K562 (cell line): ENCODE results near the gene WASL. TPM values are rescaled to one million over a fixed set of nuclear protein-coding genes. Genes with fewer than 3 reads are reported as not detected.
A peak's percentile ranks its signal among the peaks of the same experiment; 100 is the strongest.

Experiments used
- ATAC-seq: fragments of 200-7000 bp; cut with Tn5 transposase; 3 replicates; pipeline ENCODE4 v1.9.1; 2020; ENCODE audit warnings: moderate library complexity
- BruUV-seq: library from RNA; stranded (reverse); fragments of 400-500 nt; replicated peaks from 2 replicates; lab custom pipeline; 2021; lab: Mats Ljungman, UMichigan
- CTCF ChIA-PET: fragments of 300-600 bp; formaldehyde crosslinking; extraction: SDS; loops from one replicate; lab custom pipeline; 2021; ENCODE audit warnings: low intra/inter-chr PET ratio; lab: Yijun Ruan, JAX
- POLR2A ChIA-PET: fragments of 300-600, 350-650 bp; sonication (Branson Sonifier 250); formaldehyde crosslinking; extraction: SDS; loops from one replicate; lab custom pipeline; 2021; ENCODE audit warnings: antibody characterized with exemption, inconsistent platforms; lab: Yijun Ruan, JAX
- DNase-seq, 4 experiments: peaks; one replicate each; pipeline versions ENCODE4 v3.0.0 to v3.0.0-alpha.2; 2011 to 2018; ENCODE audit warnings: low spot score in 3 of 4, mixed read lengths in 3 of 4; ENCODE audit errors: extremely low read depth in 1 of 4
- FAIRE-seq: peaks from 2 replicates; lab custom pipeline; 2011; peaks lifted over from hg19 to GRCh38; lab: Jason Lieb, UNC
- H2AFZ ChIP-seq: 2 replicates; pipeline ENCODE4 v1.6.0; 2011; ENCODE audit warnings: low read depth, low read length, control low read depth, inconsistent platforms
- H3K27ac ChIP-seq: fragments of 200-600 bp; 3 replicates; pipeline ENCODE4 v1.8.0; 2011; ENCODE audit warnings: low read depth, mild to moderate bottlenecking, control low read depth, inconsistent platforms, low read length, moderate library complexity, mixed read lengths; ENCODE audit errors: extremely low read depth
- H3K27me3 ChIP-seq, 2 experiments: fragments of 300-600 bp in 1 of 2; 2 replicates in 1 of 2; 3 replicates in 1 of 2; pipeline versions ENCODE4 v1.6.0 to v1.8.0; 2011; ENCODE audit warnings: inconsistent platforms in 2 of 2, low read length in 2 of 2, mild to moderate bottlenecking in 1 of 2, mixed read lengths in 1 of 2, moderate library complexity in 1 of 2; ENCODE audit not compliant: control insufficient read depth in 2 of 2, insufficient read depth in 2 of 2
- H3K36me3 ChIP-seq: fragments of 300-600 bp; 3 replicates; pipeline ENCODE4 v1.8.0; 2011; ENCODE audit warnings: mild to moderate bottlenecking, low read length, inconsistent platforms; ENCODE audit not compliant: control insufficient read depth, insufficient read depth
- H3K4me1 ChIP-seq, 2 experiments: fragments of 200-600 bp in 1 of 2; replicated peaks in 1 of 2; 2 replicates in 1 of 2; 3 replicates in 1 of 2; pipeline versions ENCODE4 v1.5.1 to v1.8.0; 2011; ENCODE audit warnings: inconsistent platforms in 2 of 2, low read length in 2 of 2, mild to moderate bottlenecking in 1 of 2, mixed read lengths in 1 of 2, moderate library complexity in 1 of 2; ENCODE audit not compliant: control insufficient read depth in 2 of 2, insufficient read depth in 2 of 2
- H3K4me2 ChIP-seq: 2 replicates; pipeline ENCODE4 v1.6.1; 2011; ENCODE audit warnings: low read length, control low read depth, inconsistent platforms, mixed read lengths; ENCODE audit not compliant: insufficient read depth
- H3K4me3 ChIP-seq: fragments of 200-600 bp; sonication (generic), shearing (Covaris generic); 2 replicates; pipeline ENCODE4 v1.5.1; 2016; ENCODE audit warnings: control low read depth, inconsistent platforms
- H3K79me2 ChIP-seq: fragments of 200-600 bp; 3 replicates; pipeline ENCODE4 v1.8.0; 2011; ENCODE audit warnings: low read length, inconsistent platforms; ENCODE audit not compliant: control insufficient read depth, insufficient read depth
- H3K9ac ChIP-seq, 2 experiments: 2 replicates each; pipeline versions ENCODE4 v1.6.0 to v1.6.1; 2011; ENCODE audit warnings: low read depth in 2 of 2, low read length in 2 of 2, control low read depth in 1 of 2, inconsistent platforms in 1 of 2, mild to moderate bottlenecking in 1 of 2, mixed read lengths in 1 of 2; ENCODE audit not compliant: insufficient read depth in 1 of 2
- H3K9me1 ChIP-seq: one replicate; pipeline ENCODE4 v1.6.0; 2011; ENCODE audit warnings: inconsistent platforms, mild to moderate bottlenecking, low read length, moderate library complexity; ENCODE audit not compliant: control insufficient read depth, insufficient read depth
- H3K9me3 ChIP-seq: replicated peaks from 2 replicates; pipeline ENCODE4 v1.5.1; 2011; ENCODE audit warnings: low read depth, low read length, inconsistent platforms; ENCODE audit not compliant: control insufficient read depth, insufficient read depth
- H4K20me1 ChIP-seq: replicated peaks from 2 replicates; pipeline ENCODE4 v1.6.1; 2011; ENCODE audit warnings: low read length, inconsistent platforms, mixed read lengths; ENCODE audit not compliant: control insufficient read depth, insufficient read depth
- JUND ChIP-seq, 2 experiments: IDR thresholded peaks; 2 replicates in 1 of 2; 3 replicates in 1 of 2; pipeline ENCODE4 v1.6.1; 2011; ENCODE audit warnings: borderline replicate concordance in 2 of 2, low read depth in 2 of 2, low read length in 2 of 2, improper control_type of control experiment in 1 of 2, missing biosample characterization in 1 of 2, missing genetic modification characterization in 1 of 2, missing genetic modification reagents in 1 of 2
- KLF6 ChIP-seq: fragments of 250-450 bp; sonication (Bioruptor Pico); IDR thresholded peaks from 2 replicates; pipeline ENCODE4 v1.4.0; 2020; ENCODE audit warnings: mild to moderate bottlenecking, moderate library complexity, borderline replicate concordance
- MXI1 ChIP-seq: IDR thresholded peaks from 2 replicates; pipeline ENCODE4 v1.6.1; 2011; ENCODE audit warnings: low read depth, mild to moderate bottlenecking, improper control_type of control experiment, low read length
- NFATC3 ChIP-seq: fragments of 450-650 bp; IDR thresholded peaks from 2 replicates; pipeline ENCODE4 v1.6.1; 2017; ENCODE audit warnings: mild to moderate bottlenecking
- NR2C1 ChIP-seq, 2 experiments: fragments of 450-650 bp; IDR thresholded peaks; 2 replicates each; pipeline ENCODE4 v1.6.1; 2017; ENCODE audit warnings: mild to moderate bottlenecking in 2 of 2, antibody characterized with exemption in 1 of 2, inconsistent platforms in 1 of 2, missing compliant biosample characterization in 1 of 2, missing genetic modification characterization in 1 of 2
- REST ChIP-seq, 2 experiments: fragments of 450-650 bp; formaldehyde crosslinking in 1 of 2; IDR thresholded peaks; 2 replicates each; pipeline versions ENCODE4 v1.4.0 to v1.6.1; 2014 to 2020; ENCODE audit warnings: mild to moderate bottlenecking in 2 of 2, borderline replicate concordance in 1 of 2, low read depth in 1 of 2
- RNF2 ChIP-seq: sonication (generic); IDR thresholded peaks from 2 replicates; pipeline ENCODE4 v1.6.1; 2016
- SAP30 ChIP-seq: fragments of 200-600 bp; sonication (generic); IDR thresholded peaks from 2 replicates; pipeline ENCODE4 v1.6.1; 2012; ENCODE audit warnings: borderline replicate concordance, low read depth, mild to moderate bottlenecking, moderate library complexity, low read length, control low read depth, inconsistent platforms; ENCODE audit not compliant: insufficient read depth, poor library complexity, severe bottlenecking
- TFAM ChIP-seq: fragments of 250-450 bp; sonication (Bioruptor Pico); conservative IDR thresholded peaks from 2 replicates; pipeline ENCODE4 v1.5.0; 2021; ENCODE audit warnings: mild to moderate bottlenecking, moderate library complexity
- ZNF347 ChIP-seq: fragments of 450-650 bp; formaldehyde crosslinking; IDR thresholded peaks from 2 replicates; pipeline ENCODE4 v1.4.0; 2020; ENCODE audit warnings: low read depth, mild to moderate bottlenecking, moderate library complexity
- ZNF507 ChIP-seq: conservative IDR thresholded peaks from 2 replicates; pipeline ENCODE4 v1.6.1; 2017; ENCODE audit warnings: missing genetic modification characterization, missing compliant biosample characterization
- WGBS: fragments of 100-300 bp; shearing (Covaris generic); methylation state at CpG from one replicate; pipeline ENCODE4 v1.1.6; 2016; ENCODE audit warnings: low coverage, mixed read lengths; ENCODE audit not compliant: insufficient coverage; ENCODE audit errors: missing lambda C conversion rate; 5-methylcytosine and 5-hydroxymethylcytosine counted together
- in situ Hi-C: fragments of 300-500 bp; cut with MboI; formaldehyde crosslinking; loops from 4 replicates; pipeline ENCODE4 v1.15.0; 2018; ENCODE audit warnings: inconsistent platforms, mixed read lengths
- intact Hi-C: fragments of 100-400 bp; cut with micrococcal nuclease; formaldehyde crosslinking; loops from 2 replicates; pipeline ENCODE4 v1.14.2; 2022
- polyA plus RNA-seq, 8 experiments: library from polyadenylated mRNA; depleted of rRNA in 4 of 8; stranded (reverse) in 5 of 8; unstranded in 3 of 8; fragments of >200 nt; fragmentation: Nextera tagmentation in 2 of 8; fragmentation: Illumina TruSeq in 1 of 8; extraction: Ambion mirVana in 2 of 8; extraction: Trizol in 1 of 8; gene quantifications; 2 replicates each; pipeline versions ENCODE4 v1.2.1 to v1.2.3, GENCODE V29; 2011 to 2014; ENCODE audit warnings: inconsistent platforms in 1 of 8, missing spikeins in 1 of 8
- total RNA-seq, 7 experiments: library from RNA; depleted of rRNA in 6 of 7; stranded (reverse); fragments of >200 nt in 6 of 7; fragmentation: Illumina TruSeq in 2 of 7; extraction: Trizol in 2 of 7; gene quantifications; 2 replicates each; pipeline versions ENCODE4 v1.2.1 to v1.2.3, GENCODE V29; 2011 to 2021; ENCODE audit warnings: low replicate concordance in 1 of 7

The WASL gene
- total and polyA plus RNA-seq, 9 of the 15 experiments (the other 6 are each of a cell fraction or from before 2014, with no cell fraction given), result 3.2 to 13.9 (median 8.3) TPM

DNA sequence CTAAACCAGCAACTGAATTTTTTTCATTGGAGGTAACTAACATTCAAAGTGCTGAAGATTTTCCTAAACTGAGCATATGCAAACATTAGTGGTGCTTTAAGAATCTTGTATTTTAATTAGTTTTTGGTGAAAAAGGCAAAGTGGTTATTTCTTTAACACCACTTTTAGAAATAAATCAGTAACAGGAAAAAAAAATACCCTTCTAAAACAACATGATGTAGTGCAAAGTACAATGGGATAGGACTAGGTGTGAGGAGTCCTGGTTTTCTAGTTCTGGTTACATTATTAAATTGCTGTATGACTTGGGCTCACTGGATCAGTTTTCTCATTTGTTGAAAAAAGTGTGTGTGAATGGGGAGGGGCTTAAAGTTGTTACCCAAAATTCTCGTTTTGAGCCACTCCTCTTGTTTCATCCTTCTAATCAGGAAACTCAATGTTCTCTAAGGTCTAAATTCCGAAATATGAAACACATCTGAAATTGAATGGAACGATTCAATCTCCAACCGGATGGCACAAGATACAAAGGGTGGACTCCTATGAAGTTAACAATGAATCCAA, 1.8 kb downstream of the WASL start:
- peaks cover 99% of the 10 kb centered on the region for H3K79me2 ChIP-seq
- POLR2A ChIA-PET, result interaction anchor here (1.0 to 1.4 kb wide), 2 partner anchors 18 to 26 kb away, joined by 4 to 5 read pairs; no protein-coding TSS in a partner anchor
- H3K27me3 ChIP-seq, result no peaks in the 10 kb centered on the region
- CTCF ChIA-PET, result no interaction called here
- 2% methylated on average over 4 of the region's 4 CpGs for WGBS
- H3K9me1 ChIP-seq, result no peaks in the 10 kb centered on the region
- H3K4me2 ChIP-seq, result peak overlapping the region; percentile 95
- DNase-seq (peak in 3 of 4 experiments; percentile 30 to 62 (median 41)), FAIRE-seq (no peak), ATAC-seq (no peak)
- peak overlapping the region; percentile 77 for H3K4me3 ChIP-seq
- TSS peak; percentile 37 for BruUV-seq
- peak overlapping the region; percentile 94 for H3K27ac ChIP-seq
- in situ Hi-C loops (no loop called here), intact Hi-C loops (loop anchor here (1.0 to 2.0 kb wide), 4 partner anchors 16 to 116 kb away; no protein-coding TSS in a partner anchor)
- H2AFZ ChIP-seq, result no peak overlapping the region
- peaks cover 26% of the 10 kb centered on the region for H4K20me1 ChIP-seq
- peaks cover 3% of the 10 kb centered on the region; the same call in 1 of the 2 replicates for H3K9me3 ChIP-seq
- peaks cover 18% of the 10 kb centered on the region; the same call in 2 of the 3 replicates for H3K36me3 ChIP-seq
- peak overlapping the region in 1 of 2 experiments; percentile 94; a peak in 3 of 4 replicates for H3K9ac ChIP-seq
- peaks cover 16 to 23% of the 10 kb centered on the region in 2 experiments for H3K4me1 ChIP-seq
- TF ChIP-seq TFAM (CRISPR knock-in tag) (no peak), REST (IDR thresholded peaks at IDR 0.05; ENCODE audit: borderline replicate concordance) (0 out of 2 replicates have a peak, but pooled peaks have one; percentile 18), REST (CRISPR knock-in tag; IDR thresholded peaks at IDR 0.05; ENCODE audit: low read depth) (no peak), ZNF347 (CRISPR knock-in tag) (no peak), MXI1 (no peak), ZNF507 (tag) (0 out of 2 replicates have a peak, but pooled peaks have one; percentile 15), KLF6 (no peak), NFATC3 (0 out of 2 replicates have a peak, but pooled peaks have one; percentile 61), SAP30 (no peak), NR2C1 (IDR thresholded peaks at IDR 0.05) (no peak), NR2C1 (tag; IDR thresholded peaks at IDR 0.05) (no peak), RNF2 (0 out of 2 replicates have a peak, but pooled peaks have one; percentile 8), JUND (IDR thresholded peaks at IDR 0.05; ENCODE audit: borderline replicate concordance, low read depth, low read length) (no peak), JUND (tag; IDR thresholded peaks at IDR 0.05; ENCODE audit: borderline replicate concordance, low read depth, low read length) (no peak)
